Hepatocyte (in vitro differentiated cells): Measurements from ENCODE around the gene MLH3. TPM values are rescaled to one million over a fixed set of nuclear protein-coding genes. Genes with fewer than 3 reads are reported as not detected.

Source experiments
- DNase-seq: peaks from one replicate; pipeline ENCODE4 v3.0.0-alpha.2; 2016; ENCODE audit warnings: low spot score
- H2AFZ ChIP-seq: fragments of 200-600 bp; sonication (generic); 2 replicates; pipeline ENCODE4 v1.6.0; 2016; ENCODE audit warnings: antibody characterized with exemption, mild to moderate bottlenecking
- H3K27ac ChIP-seq: fragments of 200-600 bp; sonication (generic); 2 replicates; pipeline ENCODE4 v1.5.1; 2016; ENCODE audit warnings: mild to moderate bottlenecking
- H3K27me3 ChIP-seq: fragments of 200-600 bp; sonication (generic); 2 replicates; pipeline ENCODE4 v1.6.1; 2016
- H3K36me3 ChIP-seq: fragments of 200-600 bp; sonication (generic); replicated peaks from 2 replicates; pipeline ENCODE4 v1.5.1; 2016; ENCODE audit warnings: low read depth; ENCODE audit not compliant: insufficient read depth
- H3K4me1 ChIP-seq: fragments of 200-600 bp; sonication (generic); 2 replicates; pipeline ENCODE4 v1.5.1; 2016; ENCODE audit warnings: mild to moderate bottlenecking, moderate library complexity; ENCODE audit not compliant: insufficient read depth
- H3K4me2 ChIP-seq: fragments of 200-600 bp; sonication (generic); 2 replicates; pipeline ENCODE4 v1.6.0; 2016
- H3K4me3 ChIP-seq: fragments of 200-600 bp; sonication (generic); 2 replicates; pipeline ENCODE4 v1.5.1; 2016; ENCODE audit warnings: mild to moderate bottlenecking
- H3K79me2 ChIP-seq: fragments of 200-600 bp; sonication (generic); 2 replicates; pipeline ENCODE4 v1.6.0; 2017; ENCODE audit warnings: mild to moderate bottlenecking
- H3K9me2 ChIP-seq: fragments of 200-600 bp; sonication (generic); replicated peaks from 2 replicates; pipeline ENCODE4 v1.6.0; 2017; ENCODE audit warnings: mild to moderate bottlenecking; ENCODE audit not compliant: insufficient read depth
- H3K9me3 ChIP-seq: fragments of 200-600 bp; sonication (generic); 2 replicates; pipeline ENCODE4 v1.5.1; 2016; ENCODE audit warnings: low read depth, mild to moderate bottlenecking
- H4K20me1 ChIP-seq: fragments of 200-600 bp; sonication (generic); 2 replicates; pipeline ENCODE4 v1.6.0; 2016; ENCODE audit warnings: mild to moderate bottlenecking; ENCODE audit not compliant: insufficient read depth, poor library complexity, severe bottlenecking
- CTCF ChIP-seq: fragments of 200-600 bp; sonication (generic); IDR thresholded peaks from 2 replicates; pipeline ENCODE4 v1.5.1; 2016; ENCODE audit warnings: antibody characterized with exemption, mild to moderate bottlenecking; ENCODE audit not compliant: poor library complexity
- EZH2 ChIP-seq: fragments of 200-600 bp; sonication (generic); IDR thresholded peaks from 2 replicates; pipeline ENCODE4 v1.6.1; 2016; ENCODE audit warnings: antibody characterized with exemption, mild to moderate bottlenecking, borderline replicate concordance
- EZH2phosphoT487 ChIP-seq: fragments of 200-600 bp; sonication (generic); IDR thresholded peaks from one replicate; pipeline ENCODE4 v1.6.1; 2018; ENCODE audit warnings: antibody characterized with exemption, mild to moderate bottlenecking, low read depth, moderate library complexity; ENCODE audit not compliant: unreplicated experiment, severe bottlenecking
- WGBS: methylation state at CpG from one replicate; pipeline ENCODE4 v1.1.6; 2016; ENCODE audit warnings: low lambda C conversion rate; ENCODE audit errors: missing lambda C conversion rate; 5-methylcytosine and 5-hydroxymethylcytosine counted together
- polyA plus RNA-seq: library from polyadenylated mRNA; unstranded; fragments of >200 nt; fragmentation: Nextera tagmentation; extraction: Ambion mirVana; gene quantifications from 2 replicates; pipeline ENCODE4 v1.2.1, GENCODE V29; 2016
- total RNA-seq: library from RNA; depleted of rRNA; stranded (reverse); fragments of >200 nt; gene quantifications from 2 replicates; pipeline ENCODE4 v1.2.3, GENCODE V29; 2014

MLH3 gene
- total and polyA plus RNA-seq, 2 experiments from 2014 or later = 8.5 to 15.6 TPM

GRCh38 chr14:75042035-75042434, 9.2 kb downstream of the MLH3 start:
- H3K4me1 ChIP-seq = peaks cover 8% of the 10 kb centered on the region
- no peaks in the 10 kb centered on the region for H3K27me3 ChIP-seq
- DNase-seq = no peak
- H3K4me2 ChIP-seq = peak overlapping the region; percentile 30
- H3K36me3 ChIP-seq = no peaks in the 10 kb centered on the region
- H2AFZ ChIP-seq = no peak overlapping the region
- H3K9me3 ChIP-seq = no peaks in the 10 kb centered on the region
- peak overlapping the region; percentile 24 for H3K27ac ChIP-seq
- TF ChIP-seq EZH2phosphoT487 (no peak), EZH2 (no peak), CTCF (no peak)
- no peak overlapping the region for H3K4me3 ChIP-seq
- H3K79me2 ChIP-seq = peaks cover 24% of the 10 kb centered on the region
- no peaks in the 10 kb centered on the region for H3K9me2 ChIP-seq
- WGBS = 51% methylated on average over 6 of the region's 6 CpGs
- H4K20me1 ChIP-seq = no peaks in the 10 kb centered on the region

- H3K27ac ChIP-seq = peak overlapping the region; percentile 24
- no peak for TF ChIP-seq EZH2phosphoT487
- TF ChIP-seq CTCF = no peak
- no peak for TF ChIP-seq EZH2
- no peak overlapping the region for H2AFZ ChIP-seq
- no peaks in the 10 kb centered on the region for H3K27me3 ChIP-seq
- peaks cover 24% of the 10 kb centered on the region for H3K79me2 ChIP-seq
- DNase-seq = peak; percentile 20
- H3K9me2 ChIP-seq = no peaks in the 10 kb centered on the region
- no peaks in the 10 kb centered on the region for H4K20me1 ChIP-seq
- H3K36me3 ChIP-seq = no peaks in the 10 kb centered on the region
- no peaks in the 10 kb centered on the region for H3K9me3 ChIP-seq
- WGBS = 75% methylated on average over 4 of the region's 4 CpGs
- H3K4me2 ChIP-seq = peak overlapping the region; percentile 30
- peaks cover 8% of the 10 kb centered on the region for H3K4me1 ChIP-seq
- H3K4me3 ChIP-seq = no peak overlapping the region
Observed at GRCh38 chr14:75041613-75042012, 9.7 kb downstream of the MLH3 start.

- no peaks in the 10 kb centered on the region for H4K20me1 ChIP-seq
- whole genome bisulfite sequencing = 100% methylated on average over 2 of the region's 2 CpGs
- peaks cover 8% of the 10 kb centered on the region for H3K4me1 ChIP-seq
- DNase-seq = no peak
- H3K79me2 ChIP-seq = peaks cover 24% of the 10 kb centered on the region
- no peak overlapping the region for H3K4me3 ChIP-seq
- H3K36me3 ChIP-seq = no peaks in the 10 kb centered on the region
- no peaks in the 10 kb centered on the region for H3K27me3 ChIP-seq
- H3K9me2 ChIP-seq = no peaks in the 10 kb centered on the region
- TF ChIP-seq EZH2 (no peak), CTCF (no peak), EZH2phosphoT487 (no peak)
- H3K27ac ChIP-seq = peak overlapping the region; percentile 24
- H2AFZ ChIP-seq = no peak overlapping the region
- H3K4me2 ChIP-seq = no peak overlapping the region
- no peaks in the 10 kb centered on the region for H3K9me3 ChIP-seq
Observed at GRCh38 chr14:75040959-75041358, 10.3 kb downstream of the MLH3 start.

GRCh38 chr14:75040507-75040906, 10.8 kb downstream of the MLH3 start:
- H3K27ac ChIP-seq = no peak overlapping the region
- H3K9me2 ChIP-seq = no peaks in the 10 kb centered on the region
- DNase-seq = no peak
- no peaks in the 10 kb centered on the region for H3K36me3 ChIP-seq
- TF ChIP-seq CTCF = no peak
- no peak for TF ChIP-seq EZH2
- TF ChIP-seq EZH2phosphoT487 = no peak
- H3K4me1 ChIP-seq = peaks cover 8% of the 10 kb centered on the region
- H4K20me1 ChIP-seq = no peaks in the 10 kb centered on the region
- H3K4me2 ChIP-seq = no peak overlapping the region
- no peaks in the 10 kb centered on the region for H3K9me3 ChIP-seq
- H3K4me3 ChIP-seq = no peak overlapping the region
- no peak overlapping the region for H2AFZ ChIP-seq
- WGBS = 93% methylated on average over 1 of the region's 1 CpG
- no peaks in the 10 kb centered on the region for H3K27me3 ChIP-seq
- peaks cover 20% of the 10 kb centered on the region for H3K79me2 ChIP-seq
